Activated T-cell treated with anti-CD3 and anti-CD28 coated beads, Interleukin-2, amount 50 U/mL, for 1 hour (primary cell): ENCODE measurements around the gene BMPR1A.

Source experiments
- DNase-seq: peaks from one replicate; pipeline ENCODE4 v3.0.0-alpha.2; 2020

BMPR1A gene

GRCh38 chr10:86958116-86958900 lies 201.9 kb downstream of the BMPR1A start, which contains the start of gene SNCG:
SNCG (plus strand) TSS chr10:86958599; CDS start chr10:86958698, 99 bp downstream.
- DNase-seq, result no peak

GRCh38 chr10:86958901-86959736 lies 202.7 kb downstream of the BMPR1A start:
- DNase-seq, result no peak

GRCh38 chr10:86959737-86960002 lies 203.3 kb downstream of the BMPR1A start:
- no peak for DNase-seq

- no peak for DNase-seq
These were observed 203.8 kb downstream of the BMPR1A start for GRCh38 chr10:86960003-86960862.

GRCh38 chr10:86960863-86961434 lies 204.5 kb downstream of the BMPR1A start:
- no peak for DNase-seq

- DNase-seq, result no peak
These were observed 205.2 kb downstream of the BMPR1A start for GRCh38 chr10:86961481-86962091.

GRCh38 chr10:86962136-86962980 lies 205.9 kb downstream of the BMPR1A start:
- no peak for DNase-seq

GRCh38 chr10:86962981-86963310 lies 206.5 kb downstream of the BMPR1A start:
- no peak for DNase-seq

GRCh38 chr10:86963341-86963919 lies 207.0 kb downstream of the BMPR1A start:
- DNase-seq, result no peak

- DNase-seq, result no peak
These were observed 207.8 kb downstream of the BMPR1A start for GRCh38 chr10:86964061-86964846.

- DNase-seq, result no peak
These were observed 208.4 kb downstream of the BMPR1A start for GRCh38 chr10:86964847-86965190.

GRCh38 chr10:86965986-86966654 lies 209.7 kb downstream of the BMPR1A start:
- no peak for DNase-seq

GRCh38 chr10:86967481-86967941 lies 211.1 kb downstream of the BMPR1A start:
- DNase-seq, result no peak

- peak; percentile 46 for DNase-seq
These were observed 212.0 kb downstream of the BMPR1A start, which contains the start of gene ADIRF for GRCh38 chr10:86968271-86968993. ADIRF (plus strand) TSS chr10:86968482; CDS start chr10:86968545, 63 bp downstream.

- DNase-seq, result no peak
These were observed 212.6 kb downstream of the BMPR1A start for GRCh38 chr10:86968994-86969355.

- DNase-seq, result no peak
These were observed 213.1 kb downstream of the BMPR1A start for GRCh38 chr10:86969421-86970041.

- peak; percentile 36 for DNase-seq
These were observed 214.0 kb downstream of the BMPR1A start for GRCh38 chr10:86970162-86970981.

- DNase-seq, result no peak
These were observed 214.5 kb downstream of the BMPR1A start for GRCh38 chr10:86970982-86971231.
